Measurements from ENCODE around the gene LRP1B.

DNA sequence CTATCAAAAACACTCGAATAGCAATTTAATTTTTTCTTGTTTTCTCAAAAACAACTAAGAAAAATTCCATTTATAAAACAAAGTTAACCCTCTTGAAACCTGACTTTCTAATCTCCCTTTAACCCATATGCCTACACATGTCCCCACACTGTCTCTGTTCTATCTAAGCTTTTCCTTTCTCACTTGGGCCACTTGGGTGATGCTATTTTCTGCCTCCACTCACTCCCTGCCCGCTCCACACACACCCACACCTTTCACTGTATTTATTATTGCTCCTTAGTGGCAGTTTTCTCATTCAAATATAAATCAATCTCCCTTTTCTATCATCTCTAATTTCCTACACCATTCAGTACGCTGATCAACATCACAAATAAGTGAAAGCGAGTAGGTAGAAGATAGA is 531.1 kb downstream of the LRP1B start:
- TF ChIP-seq, protein P1, sequence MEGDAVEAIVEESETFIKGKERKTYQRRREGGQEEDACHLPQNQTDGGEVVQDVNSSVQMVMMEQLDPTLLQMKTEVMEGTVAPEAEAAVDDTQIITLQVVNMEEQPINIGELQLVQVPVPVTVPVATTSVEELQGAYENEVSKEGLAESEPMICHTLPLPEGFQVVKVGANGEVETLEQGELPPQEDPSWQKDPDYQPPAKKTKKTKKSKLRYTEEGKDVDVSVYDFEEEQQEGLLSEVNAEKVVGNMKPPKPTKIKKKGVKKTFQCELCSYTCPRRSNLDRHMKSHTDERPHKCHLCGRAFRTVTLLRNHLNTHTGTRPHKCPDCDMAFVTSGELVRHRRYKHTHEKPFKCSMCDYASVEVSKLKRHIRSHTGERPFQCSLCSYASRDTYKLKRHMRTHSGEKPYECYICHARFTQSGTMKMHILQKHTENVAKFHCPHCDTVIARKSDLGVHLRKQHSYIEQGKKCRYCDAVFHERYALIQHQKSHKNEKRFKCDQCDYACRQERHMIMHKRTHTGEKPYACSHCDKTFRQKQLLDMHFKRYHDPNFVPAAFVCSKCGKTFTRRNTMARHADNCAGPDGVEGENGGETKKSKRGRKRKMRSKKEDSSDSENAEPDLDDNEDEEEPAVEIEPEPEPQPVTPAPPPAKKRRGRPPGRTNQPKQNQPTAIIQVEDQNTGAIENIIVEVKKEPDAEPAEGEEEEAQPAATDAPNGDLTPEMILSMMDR (IDR thresholded peaks at IDR 0.05 in 4 of 5, conservative IDR thresholded peaks at IDR 0.05 in 1 of 5) = no peak
- no peak for TF ChIP-seq POLR2A (IDR thresholded peaks at IDR 0.05)
